CD4-positive, alpha-beta T cell (primary cell): ENCODE results near the gene TLR4. TPM values are rescaled to one million over a fixed set of nuclear protein-coding genes. Genes with fewer than 3 reads are reported as not detected.

Experiments used
- ATAC-seq: fragments of 200-7000 bp; cut with Tn5 transposase; one replicate; pipeline ENCODE4 v1.10.0; 2022; ENCODE audit warnings: mild to moderate bottlenecking; ENCODE audit not compliant: poor library complexity
- CTCF ChIA-PET: fragments of 350-600 bp; sonication (Branson Sonifier 250); formaldehyde crosslinking; loops from one replicate; lab custom pipeline; 2021; ENCODE audit warnings: antibody characterized with exemption, inconsistent platforms; lab: Charles Lee
- POLR2A ChIA-PET: fragments of 350-600 bp; sonication (Branson Sonifier 250); formaldehyde crosslinking; loops from one replicate; lab custom pipeline; 2021; ENCODE audit warnings: antibody characterized with exemption, inconsistent platforms; lab: Charles Lee
- DNase-seq, 14 experiments: peaks; one replicate each; pipeline ENCODE4 v3.0.0-alpha.2; 2013 to 2020; ENCODE audit warnings: mixed read lengths in 2 of 14
- H3K27ac ChIP-seq, 2 donors: one replicate each; pipeline versions ENCODE4 v1.5.1 to v1.7.0; 2013; ENCODE audit warnings: low read length in 2 of 2, low read depth in 1 of 2, mild to moderate bottlenecking in 1 of 2
- H3K27me3 ChIP-seq, 2 experiments: 1 replicate in 1 of 2; 2 replicates in 1 of 2; pipeline versions ENCODE4 v1.6.1 to v1.7.0; 2013; ENCODE audit warnings: low read length in 2 of 2, control low read depth in 1 of 2, mild to moderate bottlenecking in 1 of 2, moderate library complexity in 1 of 2; ENCODE audit not compliant: insufficient read depth in 2 of 2, control insufficient read depth in 1 of 2
- H3K36me3 ChIP-seq: one replicate; pipeline ENCODE4 v1.6.1; 2013; ENCODE audit warnings: low read length, control low read depth; ENCODE audit not compliant: insufficient read depth
- H3K4me1 ChIP-seq: one replicate; pipeline ENCODE4 v1.6.1; 2013; ENCODE audit warnings: low read length, control low read depth; ENCODE audit not compliant: insufficient read depth
- H3K4me3 ChIP-seq: one replicate; pipeline ENCODE4 v1.5.1; 2013; ENCODE audit warnings: mild to moderate bottlenecking, low read length, moderate library complexity
- H3K9me3 ChIP-seq, 2 experiments: 1 replicate in 1 of 2; 2 replicates in 1 of 2; pipeline versions ENCODE4 v1.6.1 to v1.7.0; 2013; ENCODE audit warnings: low read length in 2 of 2, mild to moderate bottlenecking in 2 of 2, control low read depth in 1 of 2, moderate library complexity in 1 of 2; ENCODE audit not compliant: control insufficient read depth in 1 of 2, insufficient read depth in 1 of 2
- H3K27ac Mint-ChIP-seq: one replicate; pipeline ENCODE4 v1.8.0; 2020; ENCODE audit warnings: mixed read lengths
- H3K27me3 Mint-ChIP-seq: one replicate; pipeline ENCODE4 v1.8.0; 2021; ENCODE audit warnings: mixed read lengths
- H3K36me3 Mint-ChIP-seq: one replicate; pipeline ENCODE4 v1.8.0; 2021; ENCODE audit warnings: low read depth, mixed read lengths
- H3K4me1 Mint-ChIP-seq: one replicate; pipeline ENCODE4 v1.8.0; 2021; ENCODE audit warnings: low read depth, mixed read lengths
- H3K4me3 Mint-ChIP-seq: one replicate; pipeline ENCODE4 v1.8.0; 2020; ENCODE audit warnings: mild to moderate bottlenecking, mixed read lengths
- H3K9me3 Mint-ChIP-seq: one replicate; pipeline ENCODE4 v1.8.0; 2020; ENCODE audit warnings: mixed read lengths
- intact Hi-C, 2 experiments: fragments of 100-400 bp; cut with DNase I in 1 of 2; cut with micrococcal nuclease in 1 of 2; formaldehyde crosslinking; loops; one replicate each; pipeline versions ENCODE4 v1.15.1 to v1.9.0; 2023 to 2025; cut with DNase I, micrococcal nuclease
- total RNA-seq, 174 experiments: library from RNA in 2 of 174; stranded (reverse) in 2 of 174; gene quantifications; one replicate each; pipeline ENCODE4 v1.2.3 and lab custom pipeline; 2021 to 2026
- TF ChIP-seq, protein P1 (sequence below): fragments of 200-600 bp; IDR thresholded peaks from one replicate; pipeline ENCODE4 v1.8.0; 2022; ENCODE audit warnings: antibody characterized with exemption, mild to moderate bottlenecking

Gene TLR4
- total RNA-seq, 2 experiments from 2014 or later = 0.34 to 0.44 TPM

- Mint-ChIP-seq H3K4me1 (no peaks in the 10 kb centered on the region), H3K27ac (no peak overlapping the region), H3K4me3 (no peak overlapping the region), H3K36me3 (no peaks in the 10 kb centered on the region), H3K27me3 (no peaks in the 10 kb centered on the region), H3K9me3 (no peaks in the 10 kb centered on the region)
- H3K4me1 ChIP-seq = no peaks in the 10 kb centered on the region
- ATAC-seq = no peak
- DNase-seq = no peak
- intact Hi-C loops = no loop called here
- peak overlapping the region; percentile 11 for H3K4me3 ChIP-seq
- no peak overlapping the region for H3K27ac ChIP-seq
- ChIA-PET POLR2A (no interaction called here), CTCF (no interaction called here)
- H3K27me3 ChIP-seq = no peaks in the 10 kb centered on the region
- TF ChIP-seq, protein P1, sequence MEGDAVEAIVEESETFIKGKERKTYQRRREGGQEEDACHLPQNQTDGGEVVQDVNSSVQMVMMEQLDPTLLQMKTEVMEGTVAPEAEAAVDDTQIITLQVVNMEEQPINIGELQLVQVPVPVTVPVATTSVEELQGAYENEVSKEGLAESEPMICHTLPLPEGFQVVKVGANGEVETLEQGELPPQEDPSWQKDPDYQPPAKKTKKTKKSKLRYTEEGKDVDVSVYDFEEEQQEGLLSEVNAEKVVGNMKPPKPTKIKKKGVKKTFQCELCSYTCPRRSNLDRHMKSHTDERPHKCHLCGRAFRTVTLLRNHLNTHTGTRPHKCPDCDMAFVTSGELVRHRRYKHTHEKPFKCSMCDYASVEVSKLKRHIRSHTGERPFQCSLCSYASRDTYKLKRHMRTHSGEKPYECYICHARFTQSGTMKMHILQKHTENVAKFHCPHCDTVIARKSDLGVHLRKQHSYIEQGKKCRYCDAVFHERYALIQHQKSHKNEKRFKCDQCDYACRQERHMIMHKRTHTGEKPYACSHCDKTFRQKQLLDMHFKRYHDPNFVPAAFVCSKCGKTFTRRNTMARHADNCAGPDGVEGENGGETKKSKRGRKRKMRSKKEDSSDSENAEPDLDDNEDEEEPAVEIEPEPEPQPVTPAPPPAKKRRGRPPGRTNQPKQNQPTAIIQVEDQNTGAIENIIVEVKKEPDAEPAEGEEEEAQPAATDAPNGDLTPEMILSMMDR = no peak
- H3K9me3 ChIP-seq = no peaks in the 10 kb centered on the region
- H3K36me3 ChIP-seq = no peaks in the 10 kb centered on the region
These were observed 1.2 kb downstream of the TLR4 start for GRCh38 chr9:117705386-117705785.

DNA sequence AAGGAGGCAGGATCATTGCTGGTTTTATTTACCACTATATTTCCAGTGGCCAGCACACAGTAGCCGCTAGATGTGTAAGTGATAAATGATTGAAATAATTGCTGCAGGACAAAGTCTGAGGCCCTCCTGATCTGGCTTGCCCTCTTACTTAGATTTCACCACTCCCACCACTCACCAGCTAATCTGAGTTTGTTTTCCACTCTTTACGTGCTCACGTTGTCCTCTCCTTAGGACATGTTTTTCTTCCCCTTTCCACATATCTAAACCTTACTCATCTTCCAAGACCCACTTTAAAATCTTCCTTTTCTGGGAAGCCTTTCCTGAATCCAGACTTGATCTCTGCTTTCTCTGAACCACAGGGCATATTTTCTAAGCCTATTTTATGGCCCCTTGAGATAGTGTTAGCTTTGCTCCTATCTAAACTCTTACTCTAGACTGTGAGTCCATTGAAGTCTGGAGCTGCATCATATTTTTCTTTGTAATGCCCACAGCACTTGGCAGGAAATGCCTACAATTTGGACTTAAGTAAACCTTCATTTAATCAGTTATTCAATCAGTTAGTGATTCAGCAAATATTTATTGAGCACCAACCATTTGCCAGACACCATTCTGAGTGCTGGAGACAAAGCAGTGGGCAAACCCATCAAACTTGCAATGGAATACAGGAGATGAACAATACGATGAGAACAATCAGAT lies 2.4 kb downstream of the TLR4 start:
- H3K4me1 ChIP-seq = no peaks in the 10 kb centered on the region
- intact Hi-C loops = no loop called here

GRCh38 chr9:117707561-117707960 lies 3.4 kb downstream of the TLR4 start:
- no peaks in the 10 kb centered on the region for H3K9me3 ChIP-seq
- Mint-ChIP-seq H3K27ac (no peak overlapping the region), H3K36me3 (no peaks in the 10 kb centered on the region), H3K27me3 (no peaks in the 10 kb centered on the region), H3K4me1 (no peaks in the 10 kb centered on the region), H3K4me3 (no peak overlapping the region), H3K9me3 (no peaks in the 10 kb centered on the region)
- no peak overlapping the region for H3K27ac ChIP-seq
- no peak for DNase-seq
- TF ChIP-seq, protein P1 = no peak
- intact Hi-C loops = no loop called here
- H3K27me3 ChIP-seq = no peaks in the 10 kb centered on the region
- H3K4me1 ChIP-seq = no peaks in the 10 kb centered on the region
- POLR2A ChIA-PET = no interaction called here
- no peaks in the 10 kb centered on the region for H3K36me3 ChIP-seq
- no peak for ATAC-seq
- CTCF ChIA-PET = no interaction called here
- no peak overlapping the region for H3K4me3 ChIP-seq

More for the DNA sequence above, 2.4 kb downstream of the TLR4 start:
- Histone ChIP-seq H3K27ac (no peak overlapping the region), H3K9me3 (no peaks in the 10 kb centered on the region), H3K36me3 (no peaks in the 10 kb centered on the region), H3K4me3 (peak overlapping the region; percentile 11), H3K27me3 (no peaks in the 10 kb centered on the region)
- ChIA-PET POLR2A (no interaction called here), CTCF (no interaction called here)
- TF ChIP-seq, protein P1 = no peak
- Mint-ChIP-seq H3K27me3 (no peaks in the 10 kb centered on the region), H3K36me3 (no peaks in the 10 kb centered on the region), H3K9me3 (no peaks in the 10 kb centered on the region), H3K27ac (no peak overlapping the region), H3K4me1 (no peaks in the 10 kb centered on the region), H3K4me3 (no peak overlapping the region)
- DNase-seq (no peak), ATAC-seq (no peak)
